Measurements from ENCODE around the gene TRIM64C. TPM values are rescaled to one million over a fixed set of nuclear protein-coding genes. Genes with fewer than 3 reads are reported as not detected.
"Not testable (repeated sequence)": the region's sequence is repeated elsewhere in the genome, so short reads cannot be mapped to it uniquely, and the experiment has no call there.

Gene TRIM64C, protein sequence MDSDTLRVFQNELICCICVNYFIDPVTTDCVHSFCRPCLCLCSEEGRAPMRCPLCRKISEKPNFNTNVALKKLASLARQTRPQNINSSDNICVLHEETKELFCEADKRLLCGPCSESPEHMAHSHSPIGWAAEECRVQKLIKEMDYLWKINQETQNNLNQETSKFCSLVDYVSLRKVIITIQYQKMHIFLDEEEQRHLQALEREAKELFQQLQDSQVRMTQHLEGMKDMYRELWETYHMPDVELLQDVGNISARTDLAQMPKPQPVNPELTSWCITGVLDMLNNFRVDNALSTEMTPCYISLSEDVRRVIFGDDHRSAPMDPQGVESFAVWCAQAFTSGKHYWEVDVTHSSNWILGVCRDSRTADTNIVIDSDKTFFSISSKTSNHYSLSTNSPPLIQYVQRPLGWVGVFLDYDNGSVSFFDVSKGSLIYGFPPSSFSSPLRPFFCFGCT
- polyA plus RNA-seq (not detected in 3 replicates), polyA minus RNA-seq (not detected in 3 replicates)
- polyA plus RNA-seq (2011; ENCODE audit: low read depth) = not detected
- not detected in 2 replicates for polyA plus RNA-seq (2011; cell fraction: cytosol; rRNA removed)
- not detected in 2 replicates for polyA plus RNA-seq (2011; cell fraction: nucleus; rRNA removed)
- polyA plus RNA-seq (2012; ENCODE audit: low replicate concordance) = not detected in 2 replicates
- not detected for polyA minus RNA-seq (2011; cell fraction: cytosol; rRNA and poly(A)+ RNA removed)
- not detected in 2 replicates for polyA minus RNA-seq (2011; cell fraction: nucleus; rRNA and poly(A)+ RNA removed)

GRCh38 chr11:49059012-49059411 lies at the start of gene TRIM64C:
TRIM64C (minus strand) TSS chr11:49059112; CDS start chr11:49059112, 0 bp downstream.
- DNase-seq (ENCODE audit: low read depth, low spot score); H3K4me3 ChIP-seq (ENCODE audit: control insufficient read depth in 2 of 3, extremely low read depth in 1 of 3, insufficient read depth in 2 of 3, low read depth in 1 of 3, low read length in 3 of 3); H4K20me1 ChIP-seq (ENCODE audit: control insufficient read depth, extremely low read depth, insufficient read depth, low read length); dilution Hi-C loops (cut with MboI; ENCODE audit: extremely low pct_ligation_motif_present, low sequenced_read_pairs); H2AFZ ChIP-seq (ENCODE audit: control insufficient read depth, low read length); H3K4me2 ChIP-seq (ENCODE audit: control insufficient read depth, extremely low read depth, insufficient read depth, low read depth, low read length); H3K4me1 ChIP-seq (ENCODE audit: control insufficient read depth, extremely low read depth, insufficient read depth, low read length); FAIRE-seq; H3K27ac ChIP-seq (ENCODE audit: control insufficient read depth, insufficient read depth, low read length); H3K9me1 ChIP-seq (ENCODE audit: control insufficient read depth, extremely low read depth, insufficient read depth, low read length); H3K9ac ChIP-seq (ENCODE audit: control insufficient read depth, extremely low read depth, insufficient read depth, low read length); H3K79me2 ChIP-seq (ENCODE audit: control insufficient read depth, insufficient read depth, low read length); H3K36me3 ChIP-seq (ENCODE audit: control insufficient read depth in 2 of 2, extremely low read depth in 1 of 2, insufficient read depth in 2 of 2, low read length in 2 of 2); H3K9me3 ChIP-seq (ENCODE audit: control insufficient read depth, low read depth, low read length); H3K27me3 ChIP-seq (ENCODE audit: control insufficient read depth, extremely low read depth, insufficient read depth, low read length): not testable (repeated sequence)

- FAIRE-seq; H3K27ac ChIP-seq (ENCODE audit: control insufficient read depth, insufficient read depth, low read length); H3K4me2 ChIP-seq (ENCODE audit: control insufficient read depth, extremely low read depth, insufficient read depth, low read depth, low read length); H3K4me3 ChIP-seq (ENCODE audit: control insufficient read depth in 2 of 3, extremely low read depth in 1 of 3, insufficient read depth in 2 of 3, low read depth in 1 of 3, low read length in 3 of 3); H3K4me1 ChIP-seq (ENCODE audit: control insufficient read depth, extremely low read depth, insufficient read depth, low read length); H3K9me3 ChIP-seq (ENCODE audit: control insufficient read depth, low read depth, low read length); H3K36me3 ChIP-seq (ENCODE audit: control insufficient read depth in 2 of 2, extremely low read depth in 1 of 2, insufficient read depth in 2 of 2, low read length in 2 of 2); H4K20me1 ChIP-seq (ENCODE audit: control insufficient read depth, extremely low read depth, insufficient read depth, low read length); H2AFZ ChIP-seq (ENCODE audit: control insufficient read depth, low read length); dilution Hi-C loops (cut with MboI; ENCODE audit: extremely low pct_ligation_motif_present, low sequenced_read_pairs); DNase-seq (ENCODE audit: low read depth, low spot score); H3K79me2 ChIP-seq (ENCODE audit: control insufficient read depth, insufficient read depth, low read length); H3K9ac ChIP-seq (ENCODE audit: control insufficient read depth, extremely low read depth, insufficient read depth, low read length); H3K27me3 ChIP-seq (ENCODE audit: control insufficient read depth, extremely low read depth, insufficient read depth, low read length); H3K9me1 ChIP-seq (ENCODE audit: control insufficient read depth, extremely low read depth, insufficient read depth, low read length): not testable (repeated sequence)
These were observed 43.4 kb upstream of the TRIM64C start for GRCh38 chr11:49102356-49102755.

- H3K4me3 ChIP-seq (ENCODE audit: control insufficient read depth in 2 of 3, extremely low read depth in 1 of 3, insufficient read depth in 2 of 3, low read depth in 1 of 3, low read length in 3 of 3); H3K4me2 ChIP-seq (ENCODE audit: control insufficient read depth, extremely low read depth, insufficient read depth, low read depth, low read length); H3K27ac ChIP-seq (ENCODE audit: control insufficient read depth, insufficient read depth, low read length); H2AFZ ChIP-seq (ENCODE audit: control insufficient read depth, low read length); dilution Hi-C loops (cut with MboI; ENCODE audit: extremely low pct_ligation_motif_present, low sequenced_read_pairs); H3K9me3 ChIP-seq (ENCODE audit: control insufficient read depth, low read depth, low read length); H3K9me1 ChIP-seq (ENCODE audit: control insufficient read depth, extremely low read depth, insufficient read depth, low read length); H3K79me2 ChIP-seq (ENCODE audit: control insufficient read depth, insufficient read depth, low read length); H3K9ac ChIP-seq (ENCODE audit: control insufficient read depth, extremely low read depth, insufficient read depth, low read length); DNase-seq (ENCODE audit: low read depth, low spot score); H4K20me1 ChIP-seq (ENCODE audit: control insufficient read depth, extremely low read depth, insufficient read depth, low read length); H3K27me3 ChIP-seq (ENCODE audit: control insufficient read depth, extremely low read depth, insufficient read depth, low read length); H3K4me1 ChIP-seq (ENCODE audit: control insufficient read depth, extremely low read depth, insufficient read depth, low read length); H3K36me3 ChIP-seq (ENCODE audit: control insufficient read depth in 2 of 2, extremely low read depth in 1 of 2, insufficient read depth in 2 of 2, low read length in 2 of 2); FAIRE-seq: not testable (repeated sequence)
These were observed 11.0 kb upstream of the TRIM64C start for GRCh38 chr11:49069897-49070296.

DNA sequence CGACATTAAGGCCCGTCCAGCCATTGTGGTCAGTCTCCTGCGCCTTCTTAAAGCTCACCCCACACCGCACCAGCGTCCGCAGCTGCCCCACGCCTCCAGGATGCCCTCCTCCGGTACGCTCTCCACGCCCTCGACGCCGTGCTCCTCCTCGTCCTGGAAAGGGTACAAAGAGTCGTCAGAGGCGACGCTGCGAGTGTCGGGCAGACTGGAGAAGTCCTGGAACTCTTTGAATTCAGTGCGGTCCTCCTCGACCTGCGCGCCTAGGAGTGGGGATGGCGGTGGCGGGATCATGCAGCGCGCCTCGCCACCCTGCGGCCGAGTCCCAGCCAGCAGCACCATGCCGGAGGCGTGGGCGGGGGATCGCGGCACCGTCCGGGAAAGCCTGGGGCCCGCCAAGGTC lies 9.1 kb downstream of the TRIM64C start:
- FAIRE-seq; H3K9me3 ChIP-seq (ENCODE audit: control insufficient read depth, low read depth, low read length); dilution Hi-C loops (cut with MboI; ENCODE audit: extremely low pct_ligation_motif_present, low sequenced_read_pairs): not testable (repeated sequence)

DNA sequence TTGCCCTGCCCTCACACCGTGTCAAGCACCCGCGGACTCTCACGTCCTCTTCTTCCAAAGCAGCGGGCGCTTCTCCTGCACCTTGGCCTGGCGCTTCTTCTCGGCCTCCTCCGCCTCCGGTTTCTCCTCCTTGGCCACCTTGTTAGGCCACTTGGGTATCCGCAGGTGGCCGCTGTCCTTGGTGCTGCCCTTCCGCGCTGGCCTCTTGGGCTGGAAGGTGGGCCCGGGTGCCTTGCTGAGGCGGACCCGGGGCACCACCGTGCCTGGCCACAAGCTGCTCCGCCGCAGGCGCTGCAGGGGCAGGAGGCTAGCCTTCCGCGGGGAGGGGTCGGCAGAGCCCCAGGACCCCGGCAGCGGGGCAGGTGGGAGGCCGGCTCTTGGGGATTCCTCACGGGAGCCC lies 10.7 kb downstream of the TRIM64C start:
- H3K27ac ChIP-seq (ENCODE audit: control insufficient read depth, insufficient read depth, low read length); H3K9ac ChIP-seq (ENCODE audit: control insufficient read depth, extremely low read depth, insufficient read depth, low read length); H2AFZ ChIP-seq (ENCODE audit: control insufficient read depth, low read length); H3K4me2 ChIP-seq (ENCODE audit: control insufficient read depth, extremely low read depth, insufficient read depth, low read depth, low read length); dilution Hi-C loops (cut with MboI; ENCODE audit: extremely low pct_ligation_motif_present, low sequenced_read_pairs); H3K27me3 ChIP-seq (ENCODE audit: control insufficient read depth, extremely low read depth, insufficient read depth, low read length); FAIRE-seq; H3K9me3 ChIP-seq (ENCODE audit: control insufficient read depth, low read depth, low read length); H4K20me1 ChIP-seq (ENCODE audit: control insufficient read depth, extremely low read depth, insufficient read depth, low read length); DNase-seq (ENCODE audit: low read depth, low spot score); H3K36me3 ChIP-seq (ENCODE audit: control insufficient read depth in 2 of 2, extremely low read depth in 1 of 2, insufficient read depth in 2 of 2, low read length in 2 of 2); H3K9me1 ChIP-seq (ENCODE audit: control insufficient read depth, extremely low read depth, insufficient read depth, low read length); H3K79me2 ChIP-seq (ENCODE audit: control insufficient read depth, insufficient read depth, low read length); H3K4me1 ChIP-seq (ENCODE audit: control insufficient read depth, extremely low read depth, insufficient read depth, low read length); H3K4me3 ChIP-seq (ENCODE audit: control insufficient read depth in 2 of 3, extremely low read depth in 1 of 3, insufficient read depth in 2 of 3, low read depth in 1 of 3, low read length in 3 of 3): not testable (repeated sequence)

More for the DNA sequence above, 9.1 kb downstream of the TRIM64C start:
- not testable (repeated sequence) for H3K79me2 ChIP-seq (ENCODE audit: control insufficient read depth, insufficient read depth, low read length); H3K36me3 ChIP-seq (ENCODE audit: control insufficient read depth in 2 of 2, extremely low read depth in 1 of 2, insufficient read depth in 2 of 2, low read length in 2 of 2); H3K27me3 ChIP-seq (ENCODE audit: control insufficient read depth, extremely low read depth, insufficient read depth, low read length); H3K27ac ChIP-seq (ENCODE audit: control insufficient read depth, insufficient read depth, low read length); H2AFZ ChIP-seq (ENCODE audit: control insufficient read depth, low read length); H4K20me1 ChIP-seq (ENCODE audit: control insufficient read depth, extremely low read depth, insufficient read depth, low read length); H3K4me2 ChIP-seq (ENCODE audit: control insufficient read depth, extremely low read depth, insufficient read depth, low read depth, low read length); H3K9ac ChIP-seq (ENCODE audit: control insufficient read depth, extremely low read depth, insufficient read depth, low read length); H3K4me3 ChIP-seq (ENCODE audit: control insufficient read depth in 2 of 3, extremely low read depth in 1 of 3, insufficient read depth in 2 of 3, low read depth in 1 of 3, low read length in 3 of 3); H3K9me1 ChIP-seq (ENCODE audit: control insufficient read depth, extremely low read depth, insufficient read depth, low read length); DNase-seq (ENCODE audit: low read depth, low spot score); H3K4me1 ChIP-seq (ENCODE audit: control insufficient read depth, extremely low read depth, insufficient read depth, low read length)

Measured in keratinocyte (primary cell).